ENCODE results near the gene SRSF8. TPM values are rescaled to one million over a fixed set of nuclear protein-coding genes. Genes with fewer than 3 reads are reported as not detected.
A peak's percentile ranks its signal among the peaks of the same experiment; 100 is the strongest.

The SRSF8 gene
- total and polyA plus RNA-seq, 4 donors, result 22.6 to 49.0 (median 32.7) TPM

GRCh38 chr11:95092549-95093324, 26.0 kb downstream of the SRSF8 start:
- Histone ChIP-seq H3K4me1 (ENCODE audit: control insufficient read depth in 5 of 5, insufficient read depth in 5 of 5, low read length in 5 of 5) (peaks cover 4 to 14% (median 6%) of the 10 kb centered on the region in 5 donors), H3K4me3 (no peak overlapping the region), H3K9ac (ENCODE audit: insufficient read depth in 1 of 2, low read length in 2 of 2) (no peak overlapping the region), H3K27me3 (ENCODE audit: control insufficient read depth in 3 of 3, insufficient read depth in 3 of 3, low read length in 2 of 3) (no peaks in the 10 kb centered on the region), H3K36me3 (ENCODE audit: control insufficient read depth in 4 of 4, insufficient read depth in 4 of 4, low read length in 4 of 4) (no peaks in the 10 kb centered on the region), H3K9me3 (ENCODE audit: control insufficient read depth in 4 of 4, insufficient read depth in 3 of 4, low read length in 3 of 4) (no peaks in the 10 kb centered on the region), H3K27ac (ENCODE audit: low read depth in 1 of 2, low read length in 1 of 2) (no peak overlapping the region)
- no peak for DNase-seq
- TF ChIP-seq, protein P1, sequence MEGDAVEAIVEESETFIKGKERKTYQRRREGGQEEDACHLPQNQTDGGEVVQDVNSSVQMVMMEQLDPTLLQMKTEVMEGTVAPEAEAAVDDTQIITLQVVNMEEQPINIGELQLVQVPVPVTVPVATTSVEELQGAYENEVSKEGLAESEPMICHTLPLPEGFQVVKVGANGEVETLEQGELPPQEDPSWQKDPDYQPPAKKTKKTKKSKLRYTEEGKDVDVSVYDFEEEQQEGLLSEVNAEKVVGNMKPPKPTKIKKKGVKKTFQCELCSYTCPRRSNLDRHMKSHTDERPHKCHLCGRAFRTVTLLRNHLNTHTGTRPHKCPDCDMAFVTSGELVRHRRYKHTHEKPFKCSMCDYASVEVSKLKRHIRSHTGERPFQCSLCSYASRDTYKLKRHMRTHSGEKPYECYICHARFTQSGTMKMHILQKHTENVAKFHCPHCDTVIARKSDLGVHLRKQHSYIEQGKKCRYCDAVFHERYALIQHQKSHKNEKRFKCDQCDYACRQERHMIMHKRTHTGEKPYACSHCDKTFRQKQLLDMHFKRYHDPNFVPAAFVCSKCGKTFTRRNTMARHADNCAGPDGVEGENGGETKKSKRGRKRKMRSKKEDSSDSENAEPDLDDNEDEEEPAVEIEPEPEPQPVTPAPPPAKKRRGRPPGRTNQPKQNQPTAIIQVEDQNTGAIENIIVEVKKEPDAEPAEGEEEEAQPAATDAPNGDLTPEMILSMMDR (IDR thresholded peaks at IDR 0.05; ENCODE audit: control extremely low read depth, extremely low read depth), result no peak
- no peak for ATAC-seq (ENCODE audit: insufficient read depth, low FRiP score)
- 53 to 59% methylated on average over 5 of the region's 5 CpGs for WGBS, 2 donors

DNA sequence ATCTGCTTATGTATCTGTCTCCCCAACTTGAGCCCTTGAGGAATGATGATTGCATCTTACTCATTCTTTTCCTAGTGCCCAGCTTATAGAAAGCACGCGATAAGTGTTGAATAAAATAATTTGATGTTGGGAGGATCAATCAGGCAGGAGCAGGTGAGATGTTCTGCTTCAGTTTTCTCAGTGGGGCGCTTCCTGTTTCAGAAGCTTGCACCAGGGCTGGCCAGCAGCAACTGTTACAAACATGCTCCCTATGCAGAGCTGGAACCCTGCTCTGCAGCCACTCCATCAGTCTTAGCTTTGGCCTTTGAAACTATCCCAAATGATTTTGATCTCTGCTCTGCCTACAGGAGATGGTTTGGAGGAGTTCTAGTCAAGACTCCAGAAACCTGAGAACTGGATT, 26.8 kb downstream of the SRSF8 start:
- TF ChIP-seq, protein P1 (IDR thresholded peaks at IDR 0.05; ENCODE audit: control extremely low read depth, extremely low read depth), result no peak
- ATAC-seq (ENCODE audit: insufficient read depth, low FRiP score) (no peak), DNase-seq (no peak)
- no peaks in the 10 kb centered on the region for H3K27me3 ChIP-seq (ENCODE audit: control insufficient read depth in 3 of 3, insufficient read depth in 3 of 3, low read length in 2 of 3)
- no peaks in the 10 kb centered on the region for H3K9me3 ChIP-seq (ENCODE audit: control insufficient read depth in 4 of 4, insufficient read depth in 3 of 4, low read length in 3 of 4)
- 93 to 96% methylated on average over 3 of the region's 3 CpGs for WGBS, 2 donors
- H3K27ac ChIP-seq (ENCODE audit: low read depth in 1 of 2, low read length in 1 of 2), result no peak overlapping the region
- peaks cover 4 to 14% (median 6%) of the 10 kb centered on the region in 5 donors for H3K4me1 ChIP-seq (ENCODE audit: control insufficient read depth in 5 of 5, insufficient read depth in 5 of 5, low read length in 5 of 5)
- no peak overlapping the region for H3K4me3 ChIP-seq
- H3K9ac ChIP-seq (ENCODE audit: insufficient read depth in 1 of 2, low read length in 2 of 2), result no peak overlapping the region
- no peaks in the 10 kb centered on the region for H3K36me3 ChIP-seq (ENCODE audit: control insufficient read depth in 4 of 4, insufficient read depth in 4 of 4, low read length in 4 of 4)

DNA sequence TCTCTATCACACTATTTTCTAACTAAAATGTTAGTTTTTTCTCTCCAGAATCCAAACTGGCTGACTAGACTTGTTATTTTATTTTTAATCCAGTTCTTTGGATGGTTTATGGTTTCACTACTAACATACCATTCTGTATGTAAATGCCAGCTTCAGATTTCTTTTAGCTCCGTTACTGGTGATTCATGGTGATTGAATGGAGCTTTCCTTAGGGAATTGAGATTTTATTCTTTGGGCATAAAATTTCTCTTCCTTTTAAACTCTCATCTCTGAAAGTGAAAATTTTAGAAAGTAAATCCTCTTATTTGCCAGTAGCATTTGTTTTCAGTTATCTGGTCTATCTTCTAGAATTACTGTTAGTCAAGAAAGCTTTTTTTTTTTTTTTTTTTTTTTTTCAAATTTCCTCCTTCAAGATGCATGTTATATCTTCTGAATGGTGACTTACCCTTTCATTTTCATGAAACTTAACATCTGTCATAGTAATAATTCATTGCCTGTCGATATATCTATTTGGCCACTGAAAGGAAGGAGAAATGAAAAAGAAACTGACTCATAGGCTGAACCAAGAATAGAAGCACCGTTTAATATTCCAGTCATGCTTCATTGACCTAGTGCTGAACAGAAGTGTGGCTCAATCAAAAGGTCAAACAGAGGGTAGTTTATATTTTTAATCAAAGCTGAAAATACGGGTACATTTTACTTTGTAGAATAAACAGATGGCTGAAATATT, 29.3 kb downstream of the SRSF8 start:
- H3K9me3 ChIP-seq (ENCODE audit: control insufficient read depth in 4 of 4, insufficient read depth in 3 of 4, low read length in 3 of 4), result no peaks in the 10 kb centered on the region
- 44 to 55% methylated on average over 4 of the region's 4 CpGs for WGBS, 2 donors
- H3K9ac ChIP-seq (ENCODE audit: insufficient read depth in 1 of 2, low read length in 2 of 2), result no peak overlapping the region
- H3K4me1 ChIP-seq (ENCODE audit: control insufficient read depth in 5 of 5, insufficient read depth in 5 of 5, low read length in 5 of 5), result peaks cover 0 to 7% (median 4%) of the 10 kb centered on the region in 5 donors
- H3K27ac ChIP-seq (ENCODE audit: low read depth in 1 of 2, low read length in 1 of 2), result no peak overlapping the region
- H3K36me3 ChIP-seq (ENCODE audit: control insufficient read depth in 4 of 4, insufficient read depth in 4 of 4, low read length in 4 of 4), result no peaks in the 10 kb centered on the region
- no peak overlapping the region for H3K4me3 ChIP-seq
- DNase-seq (no peak), ATAC-seq (ENCODE audit: insufficient read depth, low FRiP score) (peak; percentile 43)
- TF ChIP-seq, protein P1 (IDR thresholded peaks at IDR 0.05; ENCODE audit: control extremely low read depth, extremely low read depth), result no peak
- no peaks in the 10 kb centered on the region for H3K27me3 ChIP-seq (ENCODE audit: control insufficient read depth in 3 of 3, insufficient read depth in 3 of 3, low read length in 2 of 3)

Data from lung (tissue), 12 donors.